Fibroblast of peridontal ligament (primary cell): ENCODE data around the gene CASQ2.
A peak's percentile ranks its signal among the peaks of the same experiment; 100 is the strongest.

Experiments used
- DNase-seq: peaks from one replicate; pipeline ENCODE4 v3.0.0-alpha.2; 2010; ENCODE audit errors: extremely low read depth

The CASQ2 gene

DNA sequence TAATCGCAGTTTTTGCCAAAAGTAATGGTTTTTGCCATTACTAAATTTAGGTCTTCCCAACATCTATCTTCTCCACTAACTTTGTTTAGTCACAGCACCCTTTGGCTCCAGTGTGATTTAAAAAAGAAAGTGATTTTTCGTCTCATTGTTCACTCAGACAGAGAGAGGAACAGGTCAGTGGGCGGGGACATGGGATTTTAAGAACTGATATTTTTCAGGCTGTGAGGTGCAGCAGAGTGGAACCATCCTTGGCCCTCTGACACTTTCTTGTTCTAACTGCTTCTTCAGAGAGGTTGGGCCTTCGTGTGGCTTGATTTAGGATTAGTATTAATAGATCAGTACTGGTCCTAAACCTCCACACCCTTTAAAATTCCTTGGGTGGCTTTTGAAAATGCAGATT, 38.8 kb downstream of the CASQ2 start:
- no peak for DNase-seq

DNA sequence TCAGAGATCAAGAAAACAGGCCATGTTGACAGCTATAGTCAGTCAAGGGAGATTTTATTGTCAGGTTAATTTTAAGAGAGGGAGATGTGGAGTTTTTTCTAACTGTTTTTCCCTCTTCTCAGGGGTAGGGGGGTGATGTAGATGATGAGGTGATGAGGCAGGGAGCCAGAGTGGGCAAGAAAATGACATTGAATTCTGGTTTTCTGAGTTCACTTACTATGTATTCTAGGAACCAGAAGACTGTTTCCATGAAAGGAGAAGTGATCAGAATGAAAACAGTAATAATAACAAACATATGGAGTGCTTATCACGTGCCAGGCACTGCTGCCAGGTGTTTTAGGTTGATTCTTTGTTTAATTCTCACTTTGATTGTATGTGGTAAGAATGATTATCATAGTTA, 40.2 kb downstream of the CASQ2 start:
- DNase-seq, result no peak

DNA sequence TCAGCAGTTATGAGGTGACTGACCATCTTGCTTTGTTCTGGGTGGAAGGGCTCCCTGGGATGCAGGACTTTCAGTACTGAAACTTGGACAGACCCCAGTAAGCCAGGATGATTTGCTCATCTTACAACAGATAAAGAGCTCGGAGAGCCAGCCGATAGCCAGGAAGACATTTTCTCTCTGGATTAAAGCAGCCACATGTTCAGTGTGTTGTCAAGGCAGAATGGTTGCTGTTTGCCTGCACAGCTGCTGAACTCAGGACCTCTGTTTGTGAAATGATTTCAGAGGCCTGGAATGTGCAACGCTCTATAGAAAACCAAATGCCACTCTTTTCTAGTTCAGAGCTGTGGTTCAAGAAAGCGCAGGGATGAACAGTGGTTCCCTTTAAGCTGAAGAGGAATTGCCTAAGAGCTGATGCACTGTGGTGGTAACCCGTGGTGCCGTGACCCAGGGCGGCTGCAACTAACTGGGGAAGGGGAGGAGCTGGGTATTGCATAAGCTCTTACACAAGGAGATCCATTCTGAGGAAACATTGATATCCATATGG, 40.7 kb downstream of the CASQ2 start:
- DNase-seq, result peak; percentile 95

DNA sequence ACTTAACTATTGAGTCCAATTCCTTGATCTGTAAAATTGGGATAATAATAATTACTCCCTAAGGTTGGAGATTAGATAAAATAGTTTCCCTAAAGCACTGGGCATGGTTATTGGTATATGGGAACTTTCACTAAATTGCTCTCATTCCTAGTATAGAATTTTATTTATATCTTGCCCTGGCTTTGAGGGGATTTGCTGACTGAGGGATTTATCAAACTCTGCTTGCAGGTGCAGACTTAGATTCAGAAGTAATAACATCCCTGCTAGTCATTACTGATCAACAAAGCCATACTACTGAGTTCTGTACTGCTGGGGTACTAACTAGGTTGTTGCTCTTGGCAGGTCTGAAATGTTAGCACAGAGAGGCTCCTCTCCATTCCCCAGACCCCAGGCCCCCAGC, 41.9 kb downstream of the CASQ2 start:
- no peak for DNase-seq

DNA sequence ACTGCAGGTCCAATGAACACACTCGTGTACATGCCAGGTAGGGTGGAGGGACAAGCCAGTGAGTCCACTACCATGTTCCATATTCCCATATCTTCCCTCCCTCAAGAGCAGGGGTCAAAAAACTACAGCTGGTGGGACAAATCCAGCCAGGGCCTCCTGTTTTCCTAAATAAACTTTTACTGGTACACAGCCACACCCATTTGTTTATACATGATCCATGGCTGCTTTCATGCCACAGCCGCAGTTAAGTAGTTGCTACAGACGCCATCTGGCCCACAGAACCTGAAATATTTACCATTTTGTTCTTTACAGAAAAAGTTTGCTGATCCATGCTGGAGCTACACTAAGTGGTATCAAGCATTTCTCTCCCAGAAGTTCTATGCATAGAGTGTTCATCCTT, 42.4 kb downstream of the CASQ2 start:
- no peak for DNase-seq

DNA sequence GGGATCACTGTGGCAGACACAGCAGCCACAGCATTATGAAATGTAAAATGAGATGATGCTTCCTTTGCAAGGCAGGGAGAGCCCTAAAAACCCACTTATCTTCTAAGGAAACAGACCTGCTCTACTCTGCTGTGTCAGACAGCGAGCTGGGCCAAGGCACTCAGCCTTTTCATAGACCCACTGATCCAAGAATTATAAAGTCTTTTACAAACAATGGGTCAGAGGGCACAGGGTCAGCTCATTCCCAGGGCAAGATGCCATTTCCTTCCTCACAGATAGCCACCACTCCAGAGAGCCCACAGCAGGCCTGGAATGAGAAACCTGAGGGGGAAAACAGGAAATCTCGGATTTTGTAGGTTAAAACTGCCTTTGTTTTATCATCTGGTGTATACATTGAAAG, 42.9 kb downstream of the CASQ2 start:
- no peak for DNase-seq

DNA sequence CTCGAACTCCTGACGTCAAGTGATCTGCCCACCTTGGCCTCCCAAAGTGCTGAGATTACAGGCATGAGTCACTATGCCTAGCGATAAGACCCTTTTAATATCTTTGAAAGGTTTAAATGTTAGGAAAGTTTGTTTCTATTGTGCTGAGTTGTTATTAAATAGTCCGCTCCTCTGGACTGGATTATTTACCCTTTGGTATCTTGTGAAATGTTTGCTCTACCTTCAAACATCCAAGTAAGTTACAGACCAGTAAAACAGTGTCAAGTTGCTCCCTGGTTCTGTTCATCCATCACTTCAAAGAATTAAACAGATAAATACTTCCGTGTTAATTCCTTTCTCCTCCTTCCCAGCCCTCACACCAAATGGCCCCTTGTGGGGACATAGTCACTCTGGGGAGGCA, 44.8 kb downstream of the CASQ2 start:
- DNase-seq, result no peak

DNA sequence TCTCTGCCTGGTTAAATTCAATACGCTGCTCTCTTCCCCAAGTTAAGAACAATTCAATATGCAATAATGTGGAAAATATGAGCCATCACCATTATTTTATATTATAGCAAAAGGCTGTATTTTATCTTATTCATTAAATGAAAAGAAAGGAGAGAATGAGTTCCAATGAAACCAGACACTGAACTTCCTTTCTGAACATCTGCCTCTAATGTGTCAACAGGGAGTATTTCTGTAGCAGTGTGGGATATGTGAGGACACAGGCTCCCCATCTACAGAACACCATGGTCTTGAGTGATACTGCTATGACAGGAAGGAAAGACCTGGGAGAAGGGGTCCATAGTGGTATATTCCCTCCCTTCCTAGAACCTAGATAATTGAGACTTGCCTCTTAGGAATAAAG, 46.3 kb downstream of the CASQ2 start:
- DNase-seq, result no peak

DNA sequence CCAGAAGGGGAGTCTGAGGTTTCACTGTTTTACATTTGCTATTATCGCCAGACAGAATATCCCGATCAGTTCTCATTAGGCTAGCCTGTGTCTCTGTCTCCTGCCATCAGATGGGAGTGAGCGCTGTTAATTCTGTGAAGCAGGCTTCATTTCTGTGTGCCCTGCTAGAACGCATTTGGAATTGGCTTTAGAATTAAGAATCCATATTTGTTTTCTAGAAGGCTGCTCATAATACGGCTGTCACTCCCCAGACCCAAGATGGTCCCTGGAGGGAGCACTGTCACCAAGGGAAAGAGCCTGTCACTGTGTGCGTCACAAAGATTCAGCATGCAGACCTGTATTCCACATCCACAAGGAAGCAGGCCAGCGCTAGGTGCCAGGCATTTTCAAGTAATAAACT, 49.2 kb downstream of the CASQ2 start:
- DNase-seq, result no peak

DNA sequence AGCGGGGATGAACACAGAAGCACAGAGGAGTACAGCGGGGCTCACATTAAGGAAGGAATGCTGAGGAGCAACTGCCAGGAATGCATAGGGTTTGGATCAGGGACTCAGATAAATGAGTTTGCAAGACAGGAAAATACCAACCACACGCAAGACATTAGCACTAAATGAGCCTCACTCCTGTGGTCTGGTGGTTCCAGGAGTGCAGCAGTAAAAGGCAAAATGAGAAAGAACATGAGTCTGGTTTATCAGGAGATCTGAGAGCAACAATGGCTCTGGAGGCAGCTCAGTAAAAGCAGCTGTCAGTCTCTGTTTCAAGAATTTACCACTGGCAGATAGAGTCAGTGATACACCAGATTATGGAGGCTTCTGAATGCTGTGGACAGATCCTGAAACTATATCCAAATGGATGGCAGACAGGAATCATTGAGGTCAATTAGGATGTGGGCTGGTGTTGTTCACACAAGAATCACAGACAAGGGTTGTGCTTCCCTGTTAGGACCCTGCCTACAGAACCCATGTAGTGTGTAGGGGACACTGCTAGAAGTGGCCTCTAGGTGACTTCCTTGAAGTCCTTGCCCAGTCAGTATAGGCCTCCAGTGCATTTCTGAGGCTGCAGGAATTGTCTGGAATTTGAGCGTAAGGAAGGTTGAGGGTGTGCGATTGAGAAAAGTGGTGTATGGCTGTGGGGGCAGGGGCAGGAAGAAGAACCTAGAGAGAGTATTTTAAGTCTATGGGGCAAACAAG, 50.3 kb downstream of the CASQ2 start:
- DNase-seq, result no peak

DNA sequence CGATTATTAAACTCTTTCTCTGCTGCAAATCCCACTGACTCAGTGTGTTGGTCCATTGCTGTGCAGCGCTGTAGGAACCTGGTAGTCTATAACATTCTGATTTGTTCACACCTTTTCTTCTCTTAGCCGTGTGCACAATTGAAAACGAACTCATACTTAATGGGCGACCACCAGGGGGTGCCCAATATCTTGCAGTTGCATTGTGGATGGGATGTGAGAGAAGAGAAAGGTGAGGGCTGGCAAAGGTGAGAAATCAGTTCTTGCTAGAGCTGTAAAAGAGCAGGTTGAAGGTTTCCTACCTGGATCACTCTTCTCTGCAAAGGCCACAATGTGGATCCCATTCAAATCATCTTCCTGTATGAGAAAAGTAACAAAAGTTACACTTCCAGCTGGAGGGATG, 51.0 kb downstream of the CASQ2 start:
- DNase-seq, result peak; percentile 29

DNA sequence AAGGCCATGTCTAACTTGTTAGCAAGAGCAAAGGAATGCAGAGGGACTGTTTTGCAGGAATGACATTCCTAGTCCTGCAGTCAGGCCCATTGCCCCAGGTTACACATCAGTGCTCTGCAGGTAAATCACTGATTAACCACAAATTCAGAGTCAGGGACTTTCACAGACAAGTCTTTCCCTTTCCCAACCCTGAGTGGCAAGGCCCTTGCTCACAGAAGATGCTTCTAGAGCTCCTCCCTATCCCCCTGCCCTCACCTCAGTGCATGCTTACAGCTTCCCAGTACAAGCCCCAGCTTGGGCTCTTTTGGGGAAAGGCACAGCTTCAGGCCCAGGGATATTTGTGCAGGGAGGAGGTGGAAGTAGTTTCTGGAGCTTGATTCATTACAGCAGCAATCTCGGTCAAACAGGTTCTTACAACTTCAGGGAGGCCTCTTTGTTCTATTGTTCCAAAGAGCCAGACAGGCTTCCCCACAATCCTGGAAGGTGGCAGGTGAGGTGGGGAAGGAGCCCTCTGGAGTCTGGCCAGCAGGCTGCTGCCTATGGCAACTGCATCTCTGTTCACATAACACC, 53.9 kb downstream of the CASQ2 start:
- no peak for DNase-seq

DNA sequence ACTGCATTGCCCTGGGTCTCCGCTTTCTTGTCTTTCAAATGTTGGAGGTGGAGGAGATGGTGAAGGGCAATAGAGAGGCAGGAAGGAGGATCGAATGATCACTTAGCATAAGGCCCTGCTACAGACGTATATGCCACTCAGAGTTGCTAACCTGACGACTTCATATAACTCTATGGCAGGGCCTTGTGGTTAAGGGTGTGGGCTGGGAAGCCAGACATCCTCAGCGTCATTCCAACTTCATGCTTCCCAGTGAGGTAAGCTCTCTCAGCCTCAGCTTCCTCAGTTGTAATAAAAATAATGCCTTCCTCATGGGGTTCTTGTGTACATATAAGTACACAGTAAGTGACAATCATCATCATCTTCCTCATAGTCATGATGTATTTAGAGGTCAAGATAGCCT, 54.6 kb downstream of the CASQ2 start:
- DNase-seq, result no peak

DNA sequence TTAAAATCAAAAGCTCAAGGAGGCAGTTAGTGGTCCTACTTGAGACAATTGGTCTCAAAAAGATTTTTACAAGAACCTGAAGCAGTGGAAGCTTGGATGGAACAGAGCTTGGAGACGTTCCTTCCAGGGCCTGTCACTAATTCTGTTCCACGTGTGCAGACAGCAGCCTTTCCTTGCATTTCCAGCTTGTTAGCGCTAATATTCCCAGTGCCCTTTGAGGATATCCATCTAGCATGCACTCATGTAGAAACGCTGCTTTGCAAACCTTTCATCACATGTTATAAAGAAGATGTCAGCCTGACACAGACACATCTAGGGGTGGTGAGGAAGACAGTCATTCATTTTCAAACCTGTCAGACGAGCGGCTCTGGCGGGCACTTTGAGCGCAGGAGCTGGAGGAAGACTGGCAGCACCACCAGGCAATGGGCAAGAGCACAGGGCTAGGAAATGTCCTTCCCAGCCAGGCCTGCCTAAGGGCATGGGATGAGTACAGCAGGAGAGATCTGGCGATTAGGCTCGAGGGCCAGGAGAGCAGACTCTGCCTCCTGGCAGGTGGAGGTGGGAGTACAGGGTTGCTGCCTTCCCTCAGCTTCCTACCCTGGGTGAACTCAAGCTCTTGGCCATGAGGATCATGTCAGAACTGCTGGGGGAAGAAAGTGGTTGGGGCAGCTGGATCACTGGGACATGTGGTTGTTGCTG, 55.5 kb downstream of the CASQ2 start:
- DNase-seq, result no peak

DNA sequence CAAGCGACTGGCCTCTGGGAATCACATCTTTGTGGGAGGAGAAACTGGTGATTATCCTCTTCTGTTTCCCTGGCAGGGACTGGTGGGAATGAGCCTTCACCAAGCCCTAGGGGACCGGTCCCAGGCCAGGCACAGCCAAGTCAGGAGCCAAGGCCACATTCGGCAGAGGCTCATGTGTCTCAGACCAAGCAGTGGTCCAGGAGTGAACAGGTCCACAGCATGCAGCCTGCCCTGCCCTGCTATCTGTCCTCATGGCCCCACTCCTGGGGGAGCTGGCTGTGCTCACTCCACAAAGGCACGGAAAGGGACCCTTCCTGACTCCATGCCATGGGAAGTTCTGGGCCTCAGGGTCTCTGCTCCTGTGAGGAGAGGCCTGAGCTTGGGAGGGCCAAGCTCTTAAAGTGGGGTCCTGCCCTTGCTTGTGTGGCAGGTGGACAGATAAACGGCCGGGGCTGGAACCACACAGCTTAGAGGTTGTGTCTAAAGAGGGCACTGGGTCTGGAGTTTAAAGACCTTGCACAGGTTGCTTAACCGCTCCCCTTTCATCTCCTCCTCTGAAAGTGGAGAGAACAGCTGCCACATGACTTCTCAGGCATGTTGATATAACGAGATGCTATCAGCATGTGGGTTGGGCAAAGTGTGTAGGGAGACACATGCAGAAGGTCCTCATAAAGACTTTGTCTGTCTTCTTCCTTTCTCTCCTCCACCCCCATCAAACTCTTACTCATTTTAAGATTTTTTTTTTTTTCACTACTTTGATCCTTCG, 57.5 kb downstream of the CASQ2 start:
- no peak for DNase-seq

DNA sequence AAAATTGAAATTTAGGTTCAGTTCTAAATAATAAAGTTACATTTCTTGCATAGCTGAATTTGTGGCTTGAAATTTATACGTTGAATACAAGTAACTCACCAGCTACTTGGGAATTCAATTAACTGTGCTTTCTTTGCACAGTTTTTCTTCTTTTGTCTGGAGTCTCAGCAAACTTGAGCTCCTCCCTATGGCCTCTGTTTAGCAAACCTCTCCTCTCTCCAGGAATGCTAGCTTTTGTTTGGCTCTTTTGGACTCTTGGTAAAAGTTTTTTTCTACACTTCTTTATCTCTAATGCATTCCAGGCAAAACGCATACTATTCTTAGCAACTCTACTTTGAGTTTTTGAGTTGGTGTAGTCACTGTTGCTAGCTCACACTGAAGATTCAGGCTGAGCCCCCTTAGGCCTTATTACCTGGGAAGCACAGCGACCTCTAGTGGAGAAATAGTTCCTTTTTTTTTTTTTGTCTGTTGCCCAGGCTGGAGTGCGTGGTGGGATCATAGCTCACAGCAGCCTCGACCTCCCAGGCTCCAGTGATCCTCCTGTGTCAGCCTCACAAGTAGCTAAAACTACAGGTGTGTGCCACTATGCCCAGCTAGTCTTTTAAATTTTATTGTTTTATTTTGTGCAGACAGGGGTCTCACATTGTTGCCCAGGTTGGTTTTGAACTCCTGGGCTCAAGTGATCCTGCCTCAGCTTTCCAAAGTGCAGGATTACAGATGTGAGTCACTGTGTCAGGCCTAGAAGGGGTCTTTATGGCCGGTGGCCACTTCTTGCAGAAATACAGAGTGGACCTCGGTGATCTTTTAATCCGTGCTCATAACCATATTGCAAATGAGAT, 61.7 kb downstream of the CASQ2 start:
- peak; percentile 65 for DNase-seq

DNA sequence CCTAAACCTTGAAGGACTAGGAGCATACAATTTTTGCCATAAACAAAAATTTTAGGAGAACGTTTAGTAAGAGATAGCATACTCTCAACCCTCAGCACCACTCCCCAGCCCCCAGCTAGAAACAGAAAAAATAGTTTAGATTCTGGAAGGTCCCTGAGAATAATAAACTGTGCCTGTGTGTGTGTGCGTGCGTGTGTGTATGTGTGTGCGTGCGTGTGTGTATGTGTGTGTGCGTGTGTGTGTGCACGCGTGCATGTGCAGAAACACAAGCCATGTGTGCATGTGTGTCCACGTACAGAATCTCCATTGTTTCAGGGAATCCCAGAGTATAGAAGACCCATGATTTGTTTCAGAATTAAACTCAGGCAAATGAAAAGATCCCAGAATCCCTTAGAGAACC, 62.6 kb downstream of the CASQ2 start:
- DNase-seq, result no peak

DNA sequence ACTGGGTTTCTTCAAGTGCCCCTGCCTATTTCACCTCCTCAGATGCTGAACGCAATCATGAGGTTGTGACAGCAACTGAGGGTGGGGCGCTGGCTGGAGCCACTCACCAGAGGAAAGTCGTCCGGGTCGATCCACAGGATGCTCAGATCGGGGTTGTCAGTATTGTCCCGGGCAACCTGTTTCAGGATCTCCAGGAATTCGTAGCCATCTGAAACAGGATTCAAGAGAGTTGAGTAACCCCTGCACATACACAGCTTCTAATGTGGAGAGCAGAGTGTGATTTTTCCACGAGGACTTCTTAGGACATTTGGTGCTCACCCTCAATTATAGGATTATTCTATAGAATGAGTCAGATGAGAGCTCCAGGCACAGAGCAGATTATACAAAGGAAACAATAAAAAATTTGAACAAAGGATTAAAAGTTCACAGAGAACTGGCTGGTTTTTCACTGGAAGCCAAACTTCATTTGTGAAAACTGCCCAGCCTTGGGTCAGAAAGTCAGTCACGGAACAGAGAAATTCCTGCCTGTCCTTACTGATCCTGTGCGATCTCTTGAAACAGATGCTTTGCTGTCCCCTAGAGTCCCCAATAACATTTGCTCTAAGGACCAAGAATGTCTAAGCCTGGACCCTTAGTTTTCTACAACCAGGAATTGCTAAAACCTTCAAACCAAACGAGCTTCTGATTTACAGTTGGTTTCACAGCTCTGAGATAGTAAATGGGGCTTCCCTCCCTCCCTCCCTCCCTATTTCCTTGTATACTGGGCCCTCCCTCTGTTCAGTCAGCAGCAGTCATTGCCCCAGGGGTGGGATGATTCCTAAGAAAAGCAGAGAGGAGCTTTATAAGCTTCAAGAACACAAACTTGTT, 63.2 kb downstream of the CASQ2 start:
- no peak for DNase-seq

DNA sequence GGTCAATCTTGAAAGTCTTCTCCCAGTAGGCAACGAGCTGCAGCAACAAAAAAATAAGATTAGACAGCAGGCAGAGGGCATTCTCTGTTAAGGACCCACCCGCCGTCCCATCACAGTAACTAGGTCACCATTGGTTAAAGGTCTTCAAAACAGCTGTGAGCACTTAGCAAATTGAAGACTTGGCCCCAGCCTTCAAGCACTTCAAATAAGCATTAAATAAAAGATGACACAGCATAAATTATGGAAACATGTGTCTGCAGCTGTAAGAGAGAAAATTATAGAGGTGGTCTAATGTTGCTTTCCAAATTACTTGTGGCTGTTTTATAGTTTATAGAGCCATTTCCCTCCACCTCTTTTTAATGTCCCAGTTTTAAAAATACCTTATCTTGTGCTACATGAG, 65.6 kb downstream of the CASQ2 start:
- no peak for DNase-seq

DNA sequence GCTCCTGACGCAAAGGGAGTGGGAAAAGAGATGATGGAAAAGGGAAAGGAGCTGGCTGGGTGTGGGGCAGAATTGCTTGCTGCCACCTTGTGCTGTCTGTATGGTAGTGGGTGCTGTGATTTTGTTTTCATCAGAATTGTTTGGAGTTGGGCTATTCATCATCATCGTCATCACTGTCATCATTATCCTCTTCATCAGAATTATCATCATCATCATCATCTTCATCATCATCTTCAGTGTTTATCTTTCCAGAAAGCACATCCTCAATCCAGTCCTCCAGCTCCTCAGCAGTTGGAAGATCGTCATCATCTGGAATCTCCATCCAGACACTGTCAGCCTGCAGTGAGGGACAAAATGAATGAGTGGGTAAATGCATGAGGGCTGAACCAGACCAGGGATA, 67.4 kb downstream of the CASQ2 start:
- DNase-seq, result no peak
